ENCODE results near the gene UAP1. TPM values are rescaled to one million over a fixed set of nuclear protein-coding genes. Genes with fewer than 3 reads are reported as not detected.

The UAP1 gene
- total RNA-seq, 1 donor from 2014 or later = 103 TPM

DNA sequence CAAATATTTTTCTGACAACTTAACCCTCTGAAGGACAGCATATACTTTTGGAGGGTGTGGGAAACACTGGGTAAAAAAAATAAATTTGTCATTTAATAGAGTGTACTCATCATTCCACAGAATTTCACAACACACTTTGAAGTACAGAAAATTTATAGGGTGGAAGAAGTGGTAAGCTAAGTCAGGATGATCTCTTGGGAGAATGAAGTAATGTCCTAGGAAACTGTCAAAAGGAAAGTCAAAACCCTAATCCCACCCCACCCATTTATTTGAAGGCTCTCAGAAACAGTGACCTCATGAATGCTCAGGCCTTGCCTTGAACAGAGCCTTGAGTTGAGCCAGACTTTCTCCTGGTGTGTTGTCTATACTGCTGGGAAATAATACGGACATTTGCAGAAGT is 7.3 kb upstream of the UAP1 start:
- FAIRE-seq = no peak
- no peaks in the 10 kb centered on the region for H3K4me1 Mint-ChIP-seq (ENCODE audit: low read depth, unreplicated experiment)
- no peaks in the 10 kb centered on the region for H3K9me3 Mint-ChIP-seq (ENCODE audit: unreplicated experiment)
- H3K27ac Mint-ChIP-seq (ENCODE audit: unreplicated experiment) = no peak overlapping the region
- no peak overlapping the region for H3K4me3 Mint-ChIP-seq (ENCODE audit: unreplicated experiment)
- no peak overlapping the region for H2AFZ ChIP-seq (ENCODE audit: low read depth, low read length)
- DNase-seq (ENCODE audit: low read depth) = no peak
- no peaks in the 10 kb centered on the region for H3K79me2 ChIP-seq (ENCODE audit: insufficient read depth, low read length)
- no peaks in the 10 kb centered on the region for H4K20me1 ChIP-seq (ENCODE audit: insufficient read depth, low read length)
- no peaks in the 10 kb centered on the region for H3K27me3 Mint-ChIP-seq (ENCODE audit: low read depth, unreplicated experiment)
- no peak overlapping the region for H3K27ac ChIP-seq (ENCODE audit: low read depth, low read length)
- no peaks in the 10 kb centered on the region for H3K27me3 ChIP-seq (ENCODE audit: insufficient read depth, low read length)
- no peak for TF ChIP-seq EZH2 (IDR thresholded peaks at IDR 0.05; ENCODE audit: insufficient read depth, low read length)
- TF ChIP-seq, protein P1, sequence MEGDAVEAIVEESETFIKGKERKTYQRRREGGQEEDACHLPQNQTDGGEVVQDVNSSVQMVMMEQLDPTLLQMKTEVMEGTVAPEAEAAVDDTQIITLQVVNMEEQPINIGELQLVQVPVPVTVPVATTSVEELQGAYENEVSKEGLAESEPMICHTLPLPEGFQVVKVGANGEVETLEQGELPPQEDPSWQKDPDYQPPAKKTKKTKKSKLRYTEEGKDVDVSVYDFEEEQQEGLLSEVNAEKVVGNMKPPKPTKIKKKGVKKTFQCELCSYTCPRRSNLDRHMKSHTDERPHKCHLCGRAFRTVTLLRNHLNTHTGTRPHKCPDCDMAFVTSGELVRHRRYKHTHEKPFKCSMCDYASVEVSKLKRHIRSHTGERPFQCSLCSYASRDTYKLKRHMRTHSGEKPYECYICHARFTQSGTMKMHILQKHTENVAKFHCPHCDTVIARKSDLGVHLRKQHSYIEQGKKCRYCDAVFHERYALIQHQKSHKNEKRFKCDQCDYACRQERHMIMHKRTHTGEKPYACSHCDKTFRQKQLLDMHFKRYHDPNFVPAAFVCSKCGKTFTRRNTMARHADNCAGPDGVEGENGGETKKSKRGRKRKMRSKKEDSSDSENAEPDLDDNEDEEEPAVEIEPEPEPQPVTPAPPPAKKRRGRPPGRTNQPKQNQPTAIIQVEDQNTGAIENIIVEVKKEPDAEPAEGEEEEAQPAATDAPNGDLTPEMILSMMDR (IDR thresholded peaks at IDR 0.05; ENCODE audit: insufficient read depth, low read depth, low read length) = no peak
- H3K36me3 Mint-ChIP-seq (ENCODE audit: low read depth, unreplicated experiment) = no peaks in the 10 kb centered on the region
- no peak overlapping the region for H3K9ac ChIP-seq (ENCODE audit: low read length)
- H3K4me2 ChIP-seq (ENCODE audit: low read length) = no peak overlapping the region
- no peaks in the 10 kb centered on the region for H3K4me1 ChIP-seq (ENCODE audit: insufficient read depth, low read length)
- no peaks in the 10 kb centered on the region for H3K36me3 ChIP-seq (ENCODE audit: insufficient read depth, low read length)
- H3K4me3 ChIP-seq (ENCODE audit: insufficient read depth, low read depth, low read length) = no peak overlapping the region
- no peaks in the 10 kb centered on the region for H3K9me3 ChIP-seq (ENCODE audit: insufficient read depth, low read depth, low read length)

DNA sequence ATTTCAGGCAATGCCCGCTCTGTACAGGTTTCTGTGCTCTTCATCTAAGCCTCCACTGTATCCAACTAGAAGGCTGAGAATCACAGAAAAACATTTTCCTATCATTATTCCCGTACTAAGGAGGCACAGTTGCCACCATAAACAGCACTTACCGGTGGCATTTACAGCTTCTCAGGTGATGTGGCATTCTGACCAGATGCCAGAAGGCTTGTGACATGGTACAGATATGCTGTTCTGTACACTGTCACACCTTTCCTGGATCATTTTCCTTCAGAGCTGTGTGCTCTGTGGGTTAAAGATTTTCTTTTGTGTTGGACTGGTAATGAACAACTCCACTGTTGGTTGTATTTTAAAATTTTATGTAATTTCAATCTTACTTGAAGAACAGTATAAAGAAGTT is 4.0 kb upstream of the UAP1 start:
- Histone ChIP-seq H3K36me3 (ENCODE audit: insufficient read depth, low read length) (no peaks in the 10 kb centered on the region), H3K4me1 (ENCODE audit: insufficient read depth, low read length) (peaks cover 5% of the 10 kb centered on the region), H3K9me3 (ENCODE audit: insufficient read depth, low read depth, low read length) (no peaks in the 10 kb centered on the region), H4K20me1 (ENCODE audit: insufficient read depth, low read length) (peaks cover 7% of the 10 kb centered on the region), H3K27me3 (ENCODE audit: insufficient read depth, low read length) (no peaks in the 10 kb centered on the region), H3K4me2 (ENCODE audit: low read length) (no peak overlapping the region), H3K27ac (ENCODE audit: low read depth, low read length) (no peak overlapping the region), H2AFZ (ENCODE audit: low read depth, low read length) (no peak overlapping the region), H3K9ac (ENCODE audit: low read length) (no peak overlapping the region), H3K4me3 (ENCODE audit: insufficient read depth, low read depth, low read length) (no peak overlapping the region), H3K79me2 (ENCODE audit: insufficient read depth, low read length) (peaks cover 10% of the 10 kb centered on the region)
- Mint-ChIP-seq H3K27me3 (ENCODE audit: low read depth, unreplicated experiment) (no peaks in the 10 kb centered on the region), H3K36me3 (ENCODE audit: low read depth, unreplicated experiment) (no peaks in the 10 kb centered on the region), H3K27ac (ENCODE audit: unreplicated experiment) (no peak overlapping the region), H3K9me3 (ENCODE audit: unreplicated experiment) (no peaks in the 10 kb centered on the region), H3K4me3 (ENCODE audit: unreplicated experiment) (no peak overlapping the region), H3K4me1 (ENCODE audit: low read depth, unreplicated experiment) (peaks cover 8% of the 10 kb centered on the region)
- FAIRE-seq = no peak
- no peak for DNase-seq (ENCODE audit: low read depth)
- TF ChIP-seq EZH2 (IDR thresholded peaks at IDR 0.05; ENCODE audit: insufficient read depth, low read length) = no peak
- TF ChIP-seq, protein P1 (IDR thresholded peaks at IDR 0.05; ENCODE audit: insufficient read depth, low read depth, low read length) = no peak

DNA sequence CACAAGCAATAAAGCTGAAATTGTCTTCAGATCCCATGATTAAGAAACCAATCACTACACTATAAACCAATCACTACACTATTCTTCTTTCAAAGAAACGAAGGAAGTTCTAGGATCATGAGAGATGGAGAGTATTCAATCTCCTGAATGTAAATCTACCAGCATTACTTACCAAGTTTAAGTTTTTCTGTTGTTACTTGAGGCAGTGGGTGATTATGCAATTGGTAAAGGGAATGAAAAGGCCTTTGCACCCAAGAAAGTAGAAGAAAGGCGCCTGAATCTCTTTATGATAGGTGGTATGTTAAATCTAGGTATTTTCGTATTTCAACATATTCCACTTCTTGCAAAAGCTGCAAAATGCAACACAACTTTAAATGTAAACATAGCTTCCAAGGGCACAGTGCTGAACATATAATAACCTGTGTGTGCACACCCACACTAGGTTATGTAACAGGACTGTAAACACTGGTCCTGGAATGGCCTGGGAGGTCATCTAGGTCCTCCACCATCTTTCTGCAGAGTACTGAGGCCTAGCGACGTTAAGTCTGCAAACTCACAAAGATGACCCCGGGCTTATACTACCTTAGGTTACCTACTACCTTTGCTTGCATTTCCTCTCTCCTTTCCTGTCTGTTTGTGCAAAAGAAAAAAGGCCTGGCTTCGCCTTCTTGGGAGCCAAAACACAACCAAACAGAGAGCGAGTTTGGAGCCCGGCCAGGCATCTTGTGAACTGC is 1.1 kb upstream of the UAP1 start:
- no peaks in the 10 kb centered on the region for H3K27me3 Mint-ChIP-seq (ENCODE audit: low read depth, unreplicated experiment)
- TF ChIP-seq, protein P1 (IDR thresholded peaks at IDR 0.05; ENCODE audit: insufficient read depth, low read depth, low read length) = no peak
- no peak for TF ChIP-seq EZH2 (IDR thresholded peaks at IDR 0.05; ENCODE audit: insufficient read depth, low read length)
- Histone ChIP-seq H2AFZ (ENCODE audit: low read depth, low read length) (peak overlapping the region; percentile 84), H4K20me1 (ENCODE audit: insufficient read depth, low read length) (peaks cover 36% of the 10 kb centered on the region), H3K27ac (ENCODE audit: low read depth, low read length) (peak overlapping the region; percentile 95), H3K36me3 (ENCODE audit: insufficient read depth, low read length) (no peaks in the 10 kb centered on the region), H3K79me2 (ENCODE audit: insufficient read depth, low read length) (peaks cover 39% of the 10 kb centered on the region), H3K9me3 (ENCODE audit: insufficient read depth, low read depth, low read length) (no peaks in the 10 kb centered on the region), H3K9ac (ENCODE audit: low read length) (peak overlapping the region; percentile 91), H3K27me3 (ENCODE audit: insufficient read depth, low read length) (no peaks in the 10 kb centered on the region), H3K4me1 (ENCODE audit: insufficient read depth, low read length) (peaks cover 22% of the 10 kb centered on the region), H3K4me3 (ENCODE audit: insufficient read depth, low read depth, low read length) (peak overlapping the region; percentile 74), H3K4me2 (ENCODE audit: low read length) (peak overlapping the region; percentile 89)
- H3K4me1 Mint-ChIP-seq (ENCODE audit: low read depth, unreplicated experiment) = peaks cover 25% of the 10 kb centered on the region
- DNase-seq (ENCODE audit: low read depth) (no peak), FAIRE-seq (no peak)
- H3K27ac Mint-ChIP-seq (ENCODE audit: unreplicated experiment) = peak overlapping the region; percentile 91
- peak overlapping the region; percentile 87 for H3K4me3 Mint-ChIP-seq (ENCODE audit: unreplicated experiment)
- H3K36me3 Mint-ChIP-seq (ENCODE audit: low read depth, unreplicated experiment) = peaks cover 2% of the 10 kb centered on the region
- H3K9me3 Mint-ChIP-seq (ENCODE audit: unreplicated experiment) = no peaks in the 10 kb centered on the region

Measured in astrocyte (in vitro differentiated cells and primary cell).